HG02938 (cell line): Measurements from ENCODE around the gene ABTB2.
A peak's percentile ranks its signal among the peaks of the same experiment; 100 is the strongest.

Experiments
- ATAC-seq: cut with Tn5 transposase; IDR thresholded peaks from one replicate; pipeline ENCODE4 v1.9.1; 2021; ENCODE audit warnings: mild to moderate bottlenecking, moderate library complexity; ENCODE audit not compliant: unreplicated experiment

Gene ABTB2

DNA sequence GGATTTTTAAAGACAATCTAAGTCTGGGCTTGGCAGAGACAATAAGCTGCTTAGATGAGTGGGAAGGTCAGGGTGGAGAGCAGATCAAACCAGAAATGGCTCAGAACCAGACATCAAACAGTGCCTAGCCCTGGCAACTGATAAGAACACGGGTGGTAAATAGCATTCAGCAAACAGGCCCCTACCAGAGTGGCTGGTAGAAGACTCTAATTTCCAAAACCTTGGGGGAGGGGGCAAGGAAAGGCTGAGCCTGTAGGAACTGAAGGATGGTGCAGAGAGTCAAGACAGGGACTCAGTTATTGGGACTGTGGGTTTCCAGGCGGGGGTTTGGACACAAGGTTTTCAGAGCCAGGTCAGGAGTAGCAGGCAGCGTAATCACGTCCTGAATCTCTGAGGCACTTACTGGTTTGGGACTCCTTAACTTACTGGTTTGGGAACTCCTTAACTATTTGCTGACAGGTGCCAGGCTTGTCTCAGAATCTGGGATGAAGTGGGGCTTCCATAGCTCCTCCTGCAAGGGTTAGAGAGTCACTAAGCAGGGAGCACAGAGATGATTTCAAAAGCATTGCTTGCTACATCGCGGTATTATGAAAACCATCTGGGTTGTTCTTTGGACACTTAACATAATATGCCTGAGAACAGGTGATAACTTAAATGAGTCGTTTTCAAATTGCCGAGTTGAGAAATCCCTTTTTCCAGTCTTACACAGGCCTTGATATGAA, 5.7 kb upstream of the ABTB2 start:
- no peak for ATAC-seq

DNA sequence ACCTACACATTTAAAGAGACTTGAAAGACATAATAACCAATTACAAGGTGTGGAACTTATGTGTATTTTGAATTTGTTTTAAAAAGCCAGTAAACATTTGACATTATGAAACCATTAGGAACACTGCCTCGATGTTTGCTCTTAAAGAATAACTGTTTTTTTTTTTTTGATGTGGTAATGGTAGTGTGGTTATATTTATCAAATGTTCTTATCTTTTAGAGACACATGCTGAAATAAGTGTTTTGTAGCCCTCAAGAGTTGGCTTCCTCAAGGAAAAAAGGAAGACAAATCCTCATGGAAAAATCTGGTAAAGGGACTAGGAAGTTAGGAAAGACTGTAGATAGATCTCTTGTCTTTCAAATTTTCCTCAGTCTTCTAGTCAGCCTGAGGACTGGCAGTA, 2.2 kb upstream of the ABTB2 start:
- ATAC-seq = no peak

DNA sequence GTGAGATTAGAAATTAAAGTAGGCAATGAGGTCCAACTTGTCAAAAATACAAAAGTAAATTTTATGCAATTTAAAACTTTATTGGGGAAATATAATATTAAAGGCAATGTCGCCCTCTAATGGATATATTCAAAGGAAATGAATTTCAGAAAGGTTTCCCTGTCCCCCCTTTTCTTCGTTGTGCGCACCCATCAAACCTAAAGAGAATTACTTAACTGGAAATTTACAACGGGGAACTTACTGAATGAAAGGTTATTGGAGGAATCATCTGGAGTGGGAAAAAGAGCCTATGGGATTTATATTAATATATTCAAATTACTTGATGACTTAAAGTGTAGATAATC, 1.7 kb upstream of the ABTB2 start:
- ATAC-seq = no peak

DNA sequence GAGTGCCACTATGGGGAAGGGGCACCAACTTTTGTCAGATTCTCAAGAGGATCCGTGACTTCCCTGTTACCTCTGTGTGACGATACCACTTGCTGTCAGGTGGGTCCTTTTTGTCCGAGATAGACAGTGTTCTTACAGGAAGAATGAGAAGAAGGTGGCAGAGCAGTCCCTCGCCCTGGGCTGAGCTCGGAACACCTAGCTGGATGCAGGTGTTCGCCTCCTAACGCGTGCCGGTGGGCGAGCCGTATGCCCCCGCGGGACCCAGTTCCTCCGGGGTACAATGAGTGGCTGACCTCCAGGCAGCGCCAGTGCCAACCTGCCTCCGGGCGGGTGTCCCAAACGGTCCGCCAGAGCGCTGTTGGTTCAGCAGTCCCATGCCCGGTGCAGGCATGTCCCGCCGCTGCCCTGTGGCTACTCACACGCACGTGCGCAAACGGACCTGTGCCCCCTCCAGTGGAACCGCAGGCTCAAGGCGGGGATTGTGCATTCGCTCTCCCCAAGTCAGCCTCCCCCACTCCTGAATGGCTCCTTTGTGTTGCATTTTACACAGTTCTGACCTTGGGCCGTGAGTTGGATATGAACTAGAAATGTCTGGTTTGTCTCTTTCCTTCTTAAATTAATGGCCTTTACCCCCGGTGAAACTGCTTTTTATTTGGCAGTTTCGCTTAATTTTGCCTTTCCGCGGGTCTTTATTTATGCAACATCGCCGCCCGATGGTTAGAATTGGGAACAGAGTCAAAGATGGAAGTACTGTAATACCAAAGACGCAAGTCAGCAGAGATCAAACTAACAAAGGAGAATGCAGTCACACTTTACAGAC, 1.1 kb upstream of the ABTB2 start:
- no peak for ATAC-seq

DNA sequence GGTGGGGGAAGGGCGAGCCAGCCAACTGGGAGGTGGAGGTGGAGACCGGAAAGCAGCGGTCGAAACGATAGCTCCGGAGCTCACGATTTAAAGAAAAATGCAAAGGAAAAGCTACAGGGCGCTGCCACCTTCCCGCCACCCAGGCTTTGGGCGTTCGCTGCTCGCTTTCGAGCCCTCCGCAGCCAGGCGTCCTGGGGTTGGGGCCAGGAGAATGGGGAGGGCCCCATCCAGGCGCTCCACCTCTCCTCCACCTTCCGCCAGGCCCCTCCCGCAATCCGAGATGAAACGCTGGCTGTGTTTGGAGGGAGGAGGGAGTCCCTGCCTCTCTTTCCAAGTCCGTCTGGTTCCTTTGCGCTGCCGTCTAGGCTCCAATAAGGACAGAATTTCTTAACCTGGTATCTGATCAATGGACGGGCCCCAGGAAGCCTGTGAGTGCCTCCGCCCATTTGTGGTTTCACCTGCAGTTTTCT, 483 bp upstream of the ABTB2 start:
- ATAC-seq = no peak

DNA sequence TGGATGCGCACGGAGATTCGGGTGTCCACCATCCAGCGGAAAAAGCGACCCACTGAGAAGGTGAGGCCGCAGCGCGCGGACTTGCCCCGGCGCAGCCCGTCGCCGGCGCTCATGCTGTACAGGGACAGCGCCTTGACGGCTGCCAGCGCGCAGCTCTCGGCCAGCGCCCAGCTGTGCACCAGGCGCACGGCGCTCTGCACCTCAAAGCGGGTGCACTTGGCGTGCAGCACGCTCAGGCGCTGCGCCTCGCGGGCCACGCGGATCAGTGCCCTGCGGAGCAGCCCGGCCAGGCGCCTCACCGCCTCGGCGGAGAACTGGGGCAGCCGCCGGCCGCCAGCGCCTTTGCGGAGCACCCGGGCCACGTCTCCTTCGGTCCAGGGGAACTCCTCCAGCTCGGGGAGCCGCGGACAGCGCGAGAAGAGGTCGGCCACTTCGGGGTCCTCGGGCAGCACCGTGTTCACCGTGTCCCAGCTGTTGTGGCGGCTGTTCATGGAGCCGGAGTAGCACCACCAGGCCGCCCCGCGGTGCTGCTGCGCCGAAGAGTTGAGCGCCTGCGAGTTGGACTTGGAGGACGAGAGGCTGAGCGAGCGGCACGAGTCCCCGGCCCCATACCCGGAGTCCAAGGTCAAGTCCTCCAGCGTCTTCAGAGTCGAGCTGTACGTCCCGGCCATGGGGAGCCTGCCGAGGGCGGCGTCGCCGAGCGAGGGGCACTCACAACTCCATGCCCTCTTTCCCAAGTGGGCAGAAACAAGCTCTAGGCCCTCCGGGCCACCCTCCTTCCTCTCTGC, 703 bp downstream of the ABTB2 start:
- ATAC-seq = peak; percentile 17

DNA sequence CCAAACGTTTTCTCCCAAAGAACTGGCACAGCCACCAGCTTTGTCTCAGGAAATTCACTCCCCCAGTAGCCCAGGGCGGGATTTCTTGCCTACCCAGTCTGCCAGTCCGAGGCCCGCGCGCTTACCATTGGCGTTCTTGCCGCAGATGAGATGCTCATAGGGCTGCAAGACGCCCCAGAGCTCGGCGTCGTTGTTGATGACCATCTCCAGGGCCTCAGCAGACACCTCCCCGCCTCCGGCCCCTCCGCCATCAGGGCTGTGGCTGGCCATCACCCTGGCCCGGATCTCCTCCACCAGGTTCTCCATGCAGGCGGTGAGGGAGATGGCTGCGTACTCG, 1.3 kb downstream of the ABTB2 start:
- no peak for ATAC-seq

DNA sequence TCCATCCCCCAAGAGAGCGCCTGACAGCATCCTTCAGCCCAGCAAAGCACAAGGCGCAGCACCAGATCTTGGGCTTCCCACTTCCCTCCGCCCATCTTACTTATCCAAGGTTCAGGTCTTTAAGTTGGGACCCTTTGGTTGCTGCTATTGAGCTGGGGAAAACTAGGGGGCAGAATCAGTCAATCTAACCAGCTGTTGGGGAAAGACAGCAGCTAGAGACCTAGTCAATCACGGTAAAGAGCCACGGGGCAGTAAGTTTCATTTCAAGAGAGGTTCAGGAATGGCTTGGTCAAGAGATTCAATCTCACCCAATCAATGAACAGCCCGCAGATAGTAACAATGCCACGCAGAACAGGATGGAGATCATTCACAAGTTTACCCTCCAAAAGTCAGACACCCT, 1.7 kb downstream of the ABTB2 start:
- ATAC-seq = no peak

DNA sequence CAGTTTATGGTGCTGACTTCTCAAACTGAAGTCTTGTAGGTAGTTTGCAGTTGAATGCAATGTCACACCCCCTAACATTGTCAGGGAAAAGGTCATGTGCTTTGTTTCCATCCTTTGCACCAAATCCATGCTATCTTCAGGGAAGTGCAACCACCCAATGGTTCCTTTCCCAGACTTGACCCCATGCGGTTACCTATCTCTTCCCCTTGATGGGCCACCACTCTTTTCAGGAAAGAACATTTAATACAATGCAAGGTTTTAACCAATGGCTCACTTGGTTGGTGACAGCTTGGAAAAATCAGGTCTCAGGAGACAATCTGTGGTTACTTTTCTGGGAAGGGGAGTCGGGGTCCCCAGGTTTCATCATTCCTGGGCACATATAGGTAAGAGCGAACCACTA, 2.1 kb downstream of the ABTB2 start:
- ATAC-seq = no peak

DNA sequence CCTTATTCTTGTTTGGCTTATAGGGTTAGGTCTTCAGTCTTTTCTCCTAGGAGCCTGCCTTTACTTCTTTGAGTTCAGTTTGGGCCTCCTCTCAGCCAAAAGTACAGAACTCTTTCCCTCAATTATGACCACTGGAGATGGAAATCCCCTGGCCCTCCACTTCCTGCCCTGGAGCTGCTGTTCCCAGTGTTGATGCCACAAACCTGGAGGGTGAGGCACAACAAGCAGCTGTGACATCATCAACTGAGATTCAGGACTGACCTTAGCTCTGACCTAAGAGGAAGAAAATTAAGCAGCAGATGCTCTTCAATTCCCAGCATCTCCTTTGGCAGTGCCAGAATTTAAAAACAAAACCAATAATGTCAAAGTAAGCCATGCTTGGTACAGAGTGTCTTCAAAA, 3.0 kb downstream of the ABTB2 start:
- ATAC-seq = no peak

DNA sequence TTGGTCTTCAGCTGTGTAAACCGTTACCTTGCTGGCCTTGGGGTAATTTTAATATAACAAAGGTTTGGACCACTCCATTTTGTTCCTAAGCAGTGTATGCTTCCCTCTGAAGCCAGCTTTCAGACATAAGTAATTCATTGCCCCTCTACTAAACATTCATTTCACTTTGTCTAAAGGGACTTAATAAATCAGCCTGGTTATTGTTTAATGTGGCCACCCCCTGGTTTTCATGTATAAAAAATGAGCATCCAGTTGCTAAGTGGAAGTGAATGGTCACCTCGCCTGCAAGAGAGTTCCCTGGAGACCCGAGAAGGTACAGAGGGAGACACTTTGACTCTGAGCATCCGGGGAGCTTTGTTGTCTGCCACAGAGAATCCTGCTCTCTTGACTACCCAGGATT, 3.9 kb downstream of the ABTB2 start:
- ATAC-seq = no peak

DNA sequence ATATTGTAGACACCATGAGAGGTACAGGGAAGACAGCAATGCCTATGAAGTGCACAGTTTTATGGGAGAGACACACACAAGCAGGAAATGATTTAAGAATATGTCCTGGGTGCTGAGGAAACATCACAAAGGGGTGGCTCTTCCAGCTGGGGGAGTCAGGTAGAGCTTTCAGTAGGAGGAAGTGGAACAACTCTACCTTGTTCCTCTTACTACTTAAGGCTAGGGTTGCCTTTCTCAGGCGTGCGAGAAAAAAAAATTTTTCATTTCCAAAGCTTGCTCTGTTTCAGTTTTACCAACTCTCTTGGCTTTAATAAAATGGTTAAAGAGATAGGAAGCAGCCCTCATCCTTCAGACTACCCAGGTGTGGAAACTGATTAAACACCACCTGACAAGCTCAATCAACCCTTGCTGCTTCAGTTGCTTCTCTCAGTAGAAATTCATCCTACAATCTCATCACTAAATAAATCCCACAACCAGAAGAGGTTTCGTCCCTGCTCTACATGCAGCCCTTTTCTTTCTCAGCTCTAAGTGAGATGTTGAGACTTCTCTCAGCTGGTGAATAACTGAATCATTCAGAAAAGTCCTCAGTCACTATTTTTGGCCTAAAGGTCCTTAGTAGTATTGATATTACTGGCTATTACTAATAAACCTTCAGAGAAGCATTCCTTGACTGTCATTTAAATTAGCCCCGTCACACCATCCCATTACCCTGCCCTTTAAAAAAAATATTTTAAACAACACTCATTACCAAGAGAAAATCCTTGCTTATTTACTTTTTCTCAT, 5.9 kb downstream of the ABTB2 start:
- peak; percentile 52 for ATAC-seq

DNA sequence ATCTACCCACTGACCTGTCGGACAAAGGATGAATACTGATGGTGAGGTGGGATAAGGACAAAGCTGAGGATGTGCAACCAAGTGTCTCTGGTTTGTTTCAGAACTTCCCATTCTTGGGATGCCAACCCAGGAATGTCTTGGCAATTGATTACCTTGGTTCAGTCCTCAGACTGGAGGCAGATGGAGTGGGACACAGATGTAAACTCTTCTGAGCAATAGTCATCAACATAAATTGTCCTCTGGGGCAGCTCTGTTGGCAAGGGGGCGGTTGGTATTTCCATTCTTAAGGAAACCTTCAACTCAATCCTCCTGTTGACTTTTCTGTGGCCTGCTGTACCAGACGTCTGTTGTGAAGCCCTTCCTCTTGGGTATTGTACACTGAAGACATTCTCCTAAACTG, 6.8 kb downstream of the ABTB2 start:
- no peak for ATAC-seq

DNA sequence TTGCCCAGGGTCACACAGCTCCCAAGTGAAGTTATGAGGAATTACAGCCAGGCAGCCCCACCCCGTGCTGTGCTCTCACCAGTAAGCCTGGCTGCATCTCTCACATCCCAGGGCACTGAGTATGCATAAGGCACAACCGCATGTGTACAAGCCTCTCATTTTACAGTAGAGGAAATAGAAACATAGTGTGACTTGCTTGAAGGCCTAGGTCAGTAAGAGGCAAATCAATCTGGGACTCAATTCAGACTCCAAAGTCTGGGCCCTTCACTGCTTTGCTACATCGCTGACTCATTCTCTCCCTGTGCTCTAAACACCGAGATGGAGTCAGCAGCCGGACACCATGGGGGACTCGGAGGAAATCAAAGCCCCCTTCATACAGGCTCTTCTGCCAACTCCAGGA, 7.9 kb downstream of the ABTB2 start:
- no peak for ATAC-seq

DNA sequence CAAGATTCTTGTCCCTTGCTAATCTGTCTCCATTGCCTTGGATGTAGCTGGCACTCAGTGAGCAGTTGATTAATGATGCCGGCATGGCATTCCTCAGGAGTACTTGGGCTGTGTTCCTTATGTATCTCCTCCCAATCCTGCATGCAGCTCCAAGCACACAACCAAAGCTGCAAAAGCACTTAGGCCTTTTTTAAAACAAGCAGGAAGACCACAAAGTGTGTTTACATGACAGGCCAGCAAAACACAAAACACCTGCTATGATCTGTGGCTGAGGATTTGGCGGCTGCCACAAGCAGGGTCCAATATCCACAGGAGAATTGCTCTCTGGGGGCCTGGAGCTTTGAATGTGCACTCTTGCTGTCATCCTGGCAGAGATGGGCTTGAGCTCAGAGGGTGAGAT, 8.9 kb downstream of the ABTB2 start:
- ATAC-seq = no peak

DNA sequence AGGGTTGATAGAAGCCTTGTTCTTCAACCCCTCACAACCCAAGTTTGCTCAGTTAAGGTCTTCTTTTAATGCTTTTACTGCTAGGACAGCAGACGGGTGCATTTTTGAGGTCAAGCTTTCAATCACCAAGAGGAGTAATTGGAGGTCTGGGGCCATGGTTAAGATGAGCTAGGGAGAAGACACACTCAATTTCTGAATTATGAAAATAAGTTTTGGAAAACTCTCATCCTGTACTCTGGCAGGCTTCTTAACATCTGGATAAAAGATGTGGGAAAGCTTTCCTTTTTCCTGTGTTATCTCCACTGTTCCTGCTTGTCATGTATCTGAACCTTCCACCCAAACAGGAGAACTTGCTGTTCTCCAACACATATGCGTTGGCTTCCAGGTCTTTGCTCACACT, 9.7 kb downstream of the ABTB2 start:
- ATAC-seq = no peak

DNA sequence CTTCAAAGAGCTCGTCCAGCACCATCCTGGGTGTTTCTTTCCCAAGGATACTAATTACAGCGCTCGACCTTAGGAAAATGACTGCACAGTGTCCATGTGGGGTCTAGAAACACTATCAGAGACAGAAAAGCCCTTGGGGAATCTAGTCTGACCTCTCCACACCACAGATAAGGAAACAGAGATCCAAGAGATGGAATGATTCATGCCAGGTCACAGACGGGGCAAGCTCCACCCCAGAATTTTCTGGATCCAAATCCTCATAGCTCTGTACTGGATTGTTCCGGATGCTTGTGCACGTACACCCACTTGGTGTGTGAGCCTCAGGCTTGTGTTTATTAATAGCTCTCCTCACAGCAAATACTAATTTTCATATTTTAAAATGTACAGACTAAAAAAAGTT, 11.3 kb downstream of the ABTB2 start:
- no peak for ATAC-seq

DNA sequence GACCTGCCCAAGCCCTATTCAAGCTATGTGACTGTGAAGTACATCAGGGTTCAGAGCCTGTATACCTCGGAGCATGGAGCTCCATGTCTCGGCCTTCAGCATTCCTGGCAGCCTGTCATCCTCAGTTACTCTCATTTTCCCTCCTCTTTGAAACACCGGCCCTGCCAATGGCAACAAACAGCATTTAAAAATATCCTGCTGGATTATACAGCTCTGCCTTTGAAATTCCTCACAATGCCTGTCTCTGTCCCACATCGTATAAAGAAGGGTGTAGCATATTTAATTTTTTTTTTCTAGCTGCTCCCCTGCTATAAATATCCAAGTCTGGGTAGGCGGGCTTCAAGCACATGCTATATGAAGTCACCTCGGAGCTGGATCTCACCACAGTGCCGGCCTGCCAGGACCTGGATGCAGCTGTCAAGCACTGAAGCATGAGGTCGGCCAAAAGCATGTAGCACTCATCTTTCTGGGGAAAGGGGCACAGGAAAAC, 11.8 kb downstream of the ABTB2 start:
- ATAC-seq = no peak

DNA sequence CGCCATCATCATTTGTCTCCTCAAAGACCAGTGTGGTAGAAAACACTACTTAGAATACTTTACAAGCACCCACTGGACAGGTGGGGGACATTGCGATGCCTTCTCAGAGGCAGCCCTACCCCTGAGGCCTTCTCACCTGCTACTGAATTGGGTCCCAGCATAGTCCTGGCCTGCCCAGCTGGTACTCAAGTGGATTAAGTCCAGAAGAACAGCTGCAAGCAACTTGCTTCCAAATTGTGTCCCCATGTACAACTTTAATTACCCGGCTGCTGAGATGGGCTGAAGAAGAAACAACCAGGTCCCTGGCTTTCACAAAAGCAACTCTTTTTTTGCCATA, 12.3 kb downstream of the ABTB2 start:
- ATAC-seq = no peak

DNA sequence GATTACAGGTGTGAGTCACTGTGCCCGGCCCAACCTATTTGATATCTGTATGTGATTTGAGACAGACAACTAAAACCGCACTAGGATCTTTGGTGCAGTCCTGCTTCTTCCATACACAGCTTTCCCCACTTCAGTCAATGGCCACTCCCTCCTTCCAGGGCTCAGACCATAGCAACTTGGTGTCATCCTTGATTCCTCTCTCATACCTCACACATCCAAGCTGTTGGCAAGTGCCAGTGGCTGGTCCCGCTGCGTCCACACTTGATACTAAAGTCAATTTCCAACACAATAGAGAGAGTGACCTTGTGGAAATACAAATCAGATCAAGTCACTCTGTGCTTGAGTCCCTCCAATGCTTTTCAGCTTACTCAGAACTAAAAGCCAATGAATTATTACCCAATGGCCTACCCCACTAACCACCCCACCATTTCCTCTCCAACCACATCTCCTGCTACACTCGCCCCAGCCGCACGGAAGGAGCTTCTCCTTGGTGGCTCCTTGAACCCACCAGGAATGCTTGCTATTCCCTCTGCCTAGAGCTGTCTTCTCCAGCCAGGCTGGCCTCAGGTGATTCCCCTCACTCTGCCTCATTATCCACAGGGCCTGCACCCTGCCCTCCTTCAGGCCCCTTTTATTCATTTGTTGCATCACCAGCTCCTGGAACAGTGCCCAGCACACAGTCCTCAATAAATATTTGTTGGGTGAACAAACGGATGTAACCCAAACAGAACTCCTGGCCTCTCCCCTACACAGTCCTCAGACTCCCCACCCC, 12.9 kb downstream of the ABTB2 start:
- ATAC-seq = no peak
